Medulla oblongata (tissue), 1 donor: ENCODE data around the gene CES3.

Experiments
- DNase-seq: peaks from one replicate; pipeline ENCODE4 v3.0.0-alpha.2; 2015; ENCODE audit errors: extremely low spot score

CES3 gene

GRCh38 chr16:66926171-66926947 lies 34.7 kb upstream of the CES3 start:
- DNase-seq, result peak; percentile 59

GRCh38 chr16:66926961-66927436 lies 34.1 kb upstream of the CES3 start:
- no peak for DNase-seq

- no peak for DNase-seq
Measured at GRCh38 chr16:66927918-66928649, 33.0 kb upstream of the CES3 start.

GRCh38 chr16:66928702-66929388 lies 32.2 kb upstream of the CES3 start:
- DNase-seq, result no peak

- no peak for DNase-seq
Measured at GRCh38 chr16:66930189-66930588, 30.9 kb upstream of the CES3 start.

- no peak for DNase-seq
Measured at GRCh38 chr16:66931665-66932064, 29.4 kb upstream of the CES3 start.

GRCh38 chr16:66932076-66932475 lies 29.0 kb upstream of the CES3 start:
- DNase-seq, result no peak

- no peak for DNase-seq
Measured at GRCh38 chr16:66933776-66934137, 27.3 kb upstream of the CES3 start.

- DNase-seq, result peak; percentile 87
Measured at GRCh38 chr16:66934138-66934838, 26.8 kb upstream of the CES3 start, which contains the start of gene CIAO2B. Gene CIAO2B, minus strand, starts transcription at chr16:66934402. Its CDS starts 38 bp downstream, at chr16:66934364.

- DNase-seq, result peak; percentile 27
Measured at GRCh38 chr16:66934839-66935313, 26.2 kb upstream of the CES3 start.

- peak; percentile 21 for DNase-seq
Measured at GRCh38 chr16:66935314-66936011, 25.6 kb upstream of the CES3 start, which contains the start of gene CES2. Gene CES2, plus strand, starts transcription at chr16:66935516. Its CDS starts 120 bp downstream, at chr16:66935636.

- DNase-seq, result no peak
Measured at GRCh38 chr16:66936462-66936861, 24.6 kb upstream of the CES3 start.

- DNase-seq, result no peak
Measured at GRCh38 chr16:66936889-66937554, 24.0 kb upstream of the CES3 start.

GRCh38 chr16:66937725-66938337 lies 23.2 kb upstream of the CES3 start:
- DNase-seq, result no peak

- DNase-seq, result no peak
Measured at GRCh38 chr16:66939366-66939765, 21.7 kb upstream of the CES3 start.

GRCh38 chr16:66940236-66940635 lies 20.8 kb upstream of the CES3 start:
- no peak for DNase-seq

GRCh38 chr16:66942981-66943380 lies 18.1 kb upstream of the CES3 start:
- DNase-seq, result no peak

- DNase-seq, result no peak
Measured at GRCh38 chr16:66943426-66944053, 17.5 kb upstream of the CES3 start.

GRCh38 chr16:66944054-66944441 lies 17.0 kb upstream of the CES3 start:
- no peak for DNase-seq
